ENCODE measurements around the gene WDR13.
"Not testable (repeated sequence)": the region's sequence is repeated elsewhere in the genome, so short reads cannot be mapped to it uniquely, and the experiment has no call there.

Gene WDR13

GRCh38 chrX:48595929-48596328 is 1.4 kb upstream of the WDR13 start:
- no peak for DNase-seq (ENCODE audit: low read depth)

GRCh38 chrX:48598614-48599013 is 1.3 kb downstream of the WDR13 start:
- no peak for DNase-seq (ENCODE audit: low read depth)

GRCh38 chrX:48599341-48599740 is 2.0 kb downstream of the WDR13 start:
- DNase-seq (ENCODE audit: low read depth) = no peak

- DNase-seq (ENCODE audit: low read depth) = no peak
Observed at GRCh38 chrX:48600226-48600625, 2.9 kb downstream of the WDR13 start.

- no peak for DNase-seq (ENCODE audit: low read depth)
Observed at GRCh38 chrX:48601741-48602394, 4.6 kb downstream of the WDR13 start.

- no peak for DNase-seq (ENCODE audit: low read depth)
Observed at GRCh38 chrX:48604701-48605100, 7.4 kb downstream of the WDR13 start.

- DNase-seq (ENCODE audit: low read depth) = no peak
Observed at GRCh38 chrX:48606091-48606490, 8.8 kb downstream of the WDR13 start.

GRCh38 chrX:48611703-48612102 is 14.4 kb downstream of the WDR13 start:
- no peak for DNase-seq (ENCODE audit: low read depth)

GRCh38 chrX:48613502-48614160 is 16.3 kb downstream of the WDR13 start:
- no peak for DNase-seq (ENCODE audit: low read depth)

- no peak for DNase-seq (ENCODE audit: low read depth)
Observed at GRCh38 chrX:48616576-48616975, 19.3 kb downstream of the WDR13 start.

- no peak for DNase-seq (ENCODE audit: low read depth)
Observed at GRCh38 chrX:48617542-48618340, 20.4 kb downstream of the WDR13 start.

GRCh38 chrX:48626401-48627298 is 29.4 kb downstream of the WDR13 start:
- DNase-seq (ENCODE audit: low read depth) = no peak

- DNase-seq (ENCODE audit: low read depth) = peak; percentile 72
Observed at GRCh38 chrX:48631376-48632090, 34.2 kb downstream of the WDR13 start.

- DNase-seq (ENCODE audit: low read depth) = no peak
Observed at GRCh38 chrX:48632207-48632606, 34.9 kb downstream of the WDR13 start.

GRCh38 chrX:48636301-48636700 is 39.0 kb downstream of the WDR13 start:
- no peak for DNase-seq (ENCODE audit: low read depth)

GRCh38 chrX:48636776-48637175 is 39.5 kb downstream of the WDR13 start:
- no peak for DNase-seq (ENCODE audit: low read depth)

- no peak for DNase-seq (ENCODE audit: low read depth)
Observed at GRCh38 chrX:48645669-48646068, 48.4 kb downstream of the WDR13 start.

GRCh38 chrX:48648336-48648751 is 51.1 kb downstream of the WDR13 start:
- no peak for DNase-seq (ENCODE audit: low read depth)

- no peak for DNase-seq (ENCODE audit: low read depth)
Observed at GRCh38 chrX:48649102-48649501, 51.8 kb downstream of the WDR13 start.

- DNase-seq (ENCODE audit: low read depth) = not testable (repeated sequence)
Observed at GRCh38 chrX:48652055-48652579, 54.8 kb downstream of the WDR13 start.

- DNase-seq (ENCODE audit: low read depth) = not testable (repeated sequence)
Observed at GRCh38 chrX:48654746-48655145, 57.5 kb downstream of the WDR13 start.
